ENCODE measurements around the gene ST13.
"Not testable (repeated sequence)": the region's sequence is repeated elsewhere in the genome, so short reads cannot be mapped to it uniquely, and the experiment has no call there.

The ST13 gene

DNA sequence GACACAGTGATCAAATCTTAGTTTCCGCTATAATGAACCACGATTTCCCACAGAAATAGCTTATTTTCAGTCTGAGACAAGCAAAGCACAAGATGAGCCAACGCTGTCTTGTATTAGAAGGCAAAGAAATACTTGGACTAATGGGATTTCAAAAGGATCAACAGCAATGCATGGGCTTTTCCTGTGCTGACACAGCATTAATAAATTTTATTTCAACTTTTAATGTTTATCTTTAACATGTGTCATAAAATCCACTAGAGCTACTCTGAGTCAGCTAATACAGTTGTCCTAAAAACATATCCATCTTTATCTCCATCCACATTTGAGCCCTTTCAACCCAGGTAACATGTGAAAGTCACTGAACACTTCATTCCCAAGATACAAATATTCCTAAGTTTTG is 21.8 kb downstream of the ST13 start:
- DNase-seq = no peak

DNA sequence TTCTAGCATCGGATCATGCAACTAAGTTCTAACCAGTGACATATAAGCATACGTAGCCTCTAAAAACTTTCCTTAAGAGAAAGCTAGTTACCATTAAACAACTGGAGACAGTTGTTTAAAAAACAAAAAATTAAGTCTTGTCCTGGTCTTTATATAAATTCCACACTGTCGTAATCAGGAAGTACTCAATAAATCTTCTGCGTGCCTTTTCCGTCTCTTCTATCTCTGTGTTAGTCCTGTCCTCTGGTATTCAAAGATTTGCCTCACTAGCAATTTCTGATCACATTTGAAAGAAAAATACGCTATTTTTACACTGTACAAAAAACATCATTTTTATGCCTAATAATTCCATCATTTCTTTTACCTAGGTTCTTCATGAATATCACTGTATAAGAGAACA is 27.3 kb downstream of the ST13 start:
- DNase-seq = no peak

DNA sequence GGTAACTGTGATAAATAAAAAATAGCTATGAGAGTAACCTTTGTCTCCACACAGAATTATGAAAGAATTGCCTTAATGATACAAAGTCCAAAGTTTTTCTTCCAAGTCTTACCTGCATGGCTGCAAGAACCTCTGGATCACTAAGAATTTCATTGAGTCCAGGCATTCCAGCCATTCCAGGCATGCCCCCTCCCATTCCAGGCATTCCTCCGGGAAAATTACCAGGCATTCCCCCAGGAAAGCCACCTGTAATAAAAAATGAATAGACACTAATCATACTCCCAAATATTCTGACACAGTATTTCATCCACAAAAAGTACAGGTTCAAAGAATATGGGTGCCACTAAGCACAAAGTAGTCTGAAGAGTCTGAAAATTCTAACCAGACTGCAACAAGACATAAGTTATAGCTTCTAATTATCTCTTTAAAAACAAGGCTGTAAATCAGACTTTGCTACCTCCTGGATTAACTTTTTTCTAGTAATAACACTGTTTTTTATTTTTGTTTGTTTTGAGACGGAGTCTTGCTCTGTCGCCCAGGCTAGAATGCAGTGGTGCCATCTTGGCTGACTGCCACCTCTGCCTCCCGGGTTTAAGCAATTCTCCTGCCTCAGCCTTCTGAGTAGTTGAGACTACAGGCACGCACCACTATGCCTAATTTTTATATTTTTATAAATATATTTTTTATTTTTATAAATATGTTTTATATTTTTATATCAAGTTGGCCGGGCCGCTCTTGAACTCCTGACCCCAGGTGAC is 29.3 kb downstream of the ST13 start:
- no peak for DNase-seq

DNA sequence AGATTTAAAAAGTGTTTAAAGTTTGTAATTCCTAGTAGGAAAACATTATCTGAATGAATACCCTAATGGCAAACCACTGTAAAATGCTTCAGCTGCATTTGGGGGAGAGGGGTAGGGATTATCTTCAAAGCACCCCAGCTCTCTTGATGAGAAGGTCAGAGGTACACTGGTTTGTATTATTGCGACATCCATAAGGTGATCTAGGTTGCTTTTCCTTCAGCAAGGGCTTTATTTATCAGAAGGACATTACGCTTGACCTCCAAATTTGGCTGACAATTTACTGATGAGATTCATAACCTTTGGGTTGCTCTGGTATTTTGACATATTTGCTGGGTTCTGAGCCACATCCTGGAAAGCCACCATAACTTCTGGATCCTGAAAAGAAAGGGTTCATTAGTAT is 30.1 kb downstream of the ST13 start:
- not testable (repeated sequence) for DNase-seq

DNA sequence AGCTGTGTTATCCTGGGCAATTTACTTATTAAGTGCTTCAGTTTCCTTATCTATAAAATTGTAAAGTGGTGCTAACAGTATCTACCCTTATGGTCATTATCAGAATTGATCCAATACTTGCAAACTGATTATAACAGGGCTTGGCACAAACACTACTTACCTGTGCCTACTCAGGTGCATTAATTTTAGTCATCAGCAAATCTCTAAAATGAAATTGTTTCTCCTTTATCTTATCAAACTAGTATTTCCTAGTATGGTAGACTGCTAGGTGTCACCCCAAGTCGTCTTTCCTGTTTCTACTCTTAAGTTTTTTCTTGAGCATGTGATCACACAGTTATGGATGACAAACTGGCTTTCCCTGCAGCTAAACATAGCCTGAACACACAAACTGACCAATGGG is 33.0 kb downstream of the ST13 start:
- DNase-seq = no peak

DNA sequence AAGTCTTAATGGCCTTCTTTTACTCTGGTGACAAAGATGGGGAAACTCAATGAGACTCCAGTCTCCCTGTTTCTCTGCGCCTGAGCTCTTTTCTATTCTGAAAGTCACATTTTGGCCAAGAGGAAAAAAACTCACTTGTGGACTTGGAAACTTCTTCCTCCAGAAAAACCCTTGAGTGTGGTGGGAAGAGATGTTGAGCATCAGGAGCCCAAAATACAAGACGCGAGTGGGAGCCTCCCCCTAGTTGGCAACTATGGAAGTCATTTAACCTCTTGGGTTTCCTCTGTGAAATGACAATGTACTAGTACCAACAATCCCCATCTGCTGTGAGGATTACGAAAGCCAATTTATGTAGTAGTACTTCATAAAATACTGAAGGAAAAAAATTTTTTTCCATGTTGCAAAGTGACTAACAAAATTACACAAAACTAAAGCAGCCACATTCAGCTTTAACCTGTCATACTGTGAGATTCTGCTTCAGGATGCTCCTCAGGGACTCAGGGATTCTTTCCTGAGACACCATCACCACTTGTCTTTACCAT is 36.8 kb downstream of the ST13 start:
- peak; percentile 27 to 42 for DNase-seq

DNA sequence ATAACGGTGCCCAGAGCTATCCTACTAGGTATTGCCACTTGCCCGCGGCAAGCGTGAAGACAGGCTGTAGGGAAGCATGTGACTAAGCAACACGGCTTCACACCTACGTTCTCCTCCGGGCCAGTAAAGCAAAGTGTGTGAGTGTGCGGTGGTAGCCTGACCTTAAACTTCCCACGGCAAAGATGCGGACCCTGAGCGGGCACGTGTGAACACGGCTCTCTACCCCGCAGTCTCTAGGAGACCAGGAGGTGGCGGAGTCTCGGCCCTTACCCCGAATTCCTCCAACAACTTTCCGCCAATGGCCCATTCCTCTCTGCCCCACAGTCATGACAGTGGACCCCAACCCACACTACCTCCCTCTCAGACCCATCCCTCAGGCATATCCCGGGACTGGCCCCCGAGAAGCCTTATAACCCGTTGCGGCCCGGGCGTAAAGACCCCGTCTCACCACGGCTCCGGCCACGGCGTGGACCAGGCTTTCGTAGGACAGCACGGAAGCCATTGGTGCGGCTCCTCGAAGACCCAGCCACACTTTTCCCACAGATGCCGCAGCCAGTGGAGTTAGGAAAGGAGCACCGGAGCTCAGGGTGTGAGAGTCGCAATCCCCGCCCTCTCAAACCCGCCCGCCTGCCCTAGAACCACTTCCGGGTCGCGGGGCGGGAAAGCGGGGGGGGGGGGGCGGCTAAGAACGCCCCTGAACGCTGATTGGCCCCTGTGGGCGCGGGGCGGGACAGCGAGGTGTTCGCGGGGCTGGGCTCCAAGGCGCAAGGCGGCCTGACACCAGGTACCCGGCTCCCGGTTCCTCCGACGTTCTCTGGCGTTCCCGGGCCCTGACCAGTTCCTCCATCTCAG is 37.5 kb downstream of the ST13 start, which contains the start of gene SLC25A17:
TSS of gene SLC25A17 (minus strand) at position 600 of the 852 bp plus-strand sequence. CDS start at position 502, 98 bp downstream.
- peak; percentile 76 to 84 for DNase-seq

DNA sequence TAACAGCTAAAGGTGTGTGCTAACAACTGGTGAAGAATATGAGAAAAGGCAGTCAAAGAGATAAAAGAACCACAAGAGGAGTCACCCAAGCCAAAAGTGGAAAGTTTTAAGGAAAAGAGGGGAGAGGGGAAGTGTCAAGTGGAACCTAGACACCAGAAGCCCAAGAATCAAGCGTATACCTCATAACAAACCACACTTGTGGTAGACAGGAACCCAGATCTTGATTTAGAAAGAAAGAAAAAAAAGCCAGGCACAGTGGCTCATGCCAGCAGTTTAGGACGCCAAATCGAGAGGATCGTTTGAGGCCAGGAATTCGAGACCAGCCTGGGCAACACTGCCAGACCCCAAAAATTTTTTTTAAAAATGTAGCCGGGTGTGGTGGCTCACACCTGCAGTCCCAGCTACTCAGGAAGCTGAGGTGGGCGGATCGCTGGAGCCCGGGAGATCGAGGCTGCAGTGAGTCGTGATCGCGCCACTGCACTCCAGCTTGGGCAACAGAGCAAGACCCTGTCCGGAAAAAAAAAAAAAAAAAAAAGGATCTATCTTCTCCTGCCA is 38.2 kb downstream of the ST13 start:
- peak in 1 of 2 experiments; percentile 14 for DNase-seq

DNA sequence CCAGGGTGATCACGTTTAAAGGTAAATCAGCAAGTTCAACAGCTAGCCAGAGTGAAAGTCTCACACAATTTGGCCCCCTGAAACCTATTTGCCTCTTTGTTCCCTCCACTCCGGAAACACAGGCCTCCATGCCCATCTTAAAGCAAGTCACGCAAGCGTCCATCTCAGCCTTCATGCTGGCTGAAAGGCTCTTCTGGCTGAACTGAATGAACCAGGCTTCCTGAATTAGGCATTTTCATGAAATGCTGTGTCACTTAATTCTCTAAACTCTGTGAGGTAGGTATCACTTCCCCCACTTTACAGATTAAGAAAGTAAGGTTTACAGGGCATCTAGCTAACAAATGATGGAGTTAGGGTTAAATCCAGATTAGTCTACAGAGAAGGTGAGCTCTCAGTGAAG is 38.7 kb downstream of the ST13 start:
- no peak for DNase-seq

DNA sequence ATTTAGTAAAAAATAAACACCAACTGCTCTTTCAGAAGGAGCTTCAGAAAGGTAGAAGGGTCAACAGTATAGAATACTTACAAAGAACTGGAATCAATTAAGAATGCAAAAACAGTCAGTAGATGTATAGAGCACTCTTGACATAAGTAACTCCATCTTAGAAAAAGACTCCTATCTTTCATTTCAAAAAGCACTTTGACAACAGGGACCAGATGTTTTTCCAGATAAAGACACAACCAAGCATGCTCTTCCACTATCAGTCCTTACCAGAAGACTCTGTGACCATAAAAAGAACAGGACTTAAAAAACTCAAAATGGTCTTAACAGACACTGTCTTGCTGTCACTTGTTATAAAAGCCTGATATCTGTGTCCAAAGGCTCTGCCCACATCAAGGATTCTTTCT is 42.5 kb downstream of the ST13 start:
- no peak for DNase-seq

DNA sequence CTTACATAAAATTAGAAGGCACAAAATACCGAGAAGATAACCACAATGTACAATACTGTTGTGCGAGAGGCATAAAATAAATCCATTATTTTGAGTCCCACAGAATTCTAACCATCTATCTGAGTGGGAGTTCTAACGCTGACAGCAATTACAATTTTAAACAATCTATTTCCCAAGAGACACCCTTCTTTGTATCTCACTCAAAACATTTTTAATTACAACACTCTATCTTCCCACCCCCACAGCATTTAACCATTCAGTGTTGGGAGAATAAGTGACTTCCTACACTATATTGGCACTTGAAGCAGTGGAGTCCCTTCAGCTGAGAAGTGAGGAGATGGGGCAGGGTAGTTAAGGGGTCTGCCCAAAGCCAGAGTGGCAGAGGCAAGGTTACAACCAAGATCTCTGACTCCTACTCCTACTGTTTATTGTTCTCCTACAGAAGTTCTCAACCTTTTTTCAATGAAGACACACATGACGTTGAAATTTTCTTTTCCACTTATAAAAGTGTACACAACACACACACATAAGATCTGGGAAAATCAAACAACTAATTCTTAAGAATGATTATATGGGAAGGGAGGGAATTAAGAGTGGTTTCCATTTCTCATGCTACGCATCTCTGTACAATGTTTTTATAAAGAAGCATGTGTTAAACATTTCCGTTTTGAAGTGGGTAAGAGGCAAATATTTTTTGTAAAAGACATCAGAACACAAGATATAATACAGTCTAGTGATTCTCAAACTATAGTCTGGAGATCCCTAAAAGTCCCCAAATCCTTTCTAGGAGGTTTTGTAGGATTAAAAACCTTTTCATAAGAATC is 48.2 kb downstream of the ST13 start:
- DNase-seq = no peak

DNA sequence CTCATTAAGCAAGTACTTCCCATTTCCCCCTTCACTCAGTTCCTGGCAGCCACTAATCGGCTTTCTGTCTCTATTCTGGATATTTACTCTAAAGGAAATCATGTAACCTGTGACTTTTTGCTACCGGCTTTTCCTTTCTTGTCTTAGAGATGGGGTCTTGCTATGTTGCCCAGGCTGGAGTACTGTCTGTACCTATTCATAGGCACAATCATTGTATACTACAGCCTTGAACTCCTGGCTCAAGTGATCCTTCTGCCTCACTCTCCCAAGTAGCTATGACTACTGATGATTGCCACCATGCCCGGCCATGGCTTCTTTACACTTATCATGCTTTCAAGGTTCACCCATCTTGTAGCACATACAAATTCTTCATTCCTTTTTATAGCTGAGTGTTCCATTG is 49.7 kb downstream of the ST13 start:
- DNase-seq = no peak

DNA sequence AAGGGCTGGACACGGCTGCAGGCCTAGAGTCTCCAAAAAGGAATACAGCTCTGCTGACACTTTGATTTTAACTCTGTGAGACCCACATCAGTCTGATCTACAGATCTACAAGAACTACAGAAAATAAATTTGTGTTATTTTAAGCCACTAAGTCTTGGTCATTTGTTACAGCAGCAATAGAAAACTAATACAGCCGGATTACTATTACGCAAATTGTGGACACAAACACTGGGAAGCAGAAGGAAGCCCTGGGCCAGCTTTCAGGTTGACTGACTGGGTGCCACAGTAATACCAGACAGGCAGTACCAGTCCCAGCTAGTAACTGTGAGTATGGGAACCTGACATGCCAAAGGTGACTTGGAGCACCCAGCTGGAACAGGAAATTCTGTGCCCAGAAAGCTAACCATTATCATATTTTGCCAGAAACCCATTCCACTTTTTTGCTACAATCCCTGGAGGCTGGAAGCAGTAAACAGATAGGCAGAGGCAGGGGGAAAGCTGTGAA is 50.7 kb downstream of the ST13 start:
- DNase-seq = no peak

DNA sequence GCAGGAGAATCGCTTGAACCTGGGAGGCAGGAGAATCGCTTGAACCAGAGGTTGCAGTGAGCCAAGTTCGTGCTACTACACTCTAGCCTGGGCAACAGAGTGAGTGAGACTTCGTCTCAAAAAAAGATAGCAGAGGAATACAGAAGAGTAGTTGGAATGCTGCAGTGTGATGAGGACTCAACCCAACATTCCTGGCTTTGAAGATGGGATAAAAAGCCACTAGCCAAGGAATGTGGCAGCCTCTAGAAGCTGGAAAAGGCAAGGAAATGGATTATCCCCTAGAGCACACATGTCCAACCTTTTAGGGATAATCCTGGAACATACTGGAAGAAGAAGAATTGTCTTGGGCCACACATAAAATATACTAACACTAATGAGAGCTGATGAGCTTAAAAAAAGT is 51.2 kb downstream of the ST13 start:
- DNase-seq = no peak

DNA sequence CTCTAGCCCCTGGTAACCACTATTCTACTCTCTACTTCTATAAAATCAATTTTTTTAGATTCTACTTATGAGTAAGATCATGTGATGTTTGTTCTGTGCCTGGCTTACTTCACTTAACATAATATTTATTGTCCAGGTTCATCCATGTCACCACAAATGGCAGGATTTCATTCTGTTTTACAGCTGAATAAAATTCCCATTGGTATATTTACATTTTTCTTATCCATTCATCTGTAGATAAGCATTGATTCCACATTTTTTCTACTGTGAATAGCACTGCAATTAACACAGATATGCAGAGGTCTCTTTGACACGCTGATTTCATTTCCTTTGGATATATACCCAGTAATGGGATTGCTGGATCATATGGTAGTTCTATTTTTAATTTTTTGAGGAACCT is 53.1 kb downstream of the ST13 start:
- DNase-seq = no peak

DNA sequence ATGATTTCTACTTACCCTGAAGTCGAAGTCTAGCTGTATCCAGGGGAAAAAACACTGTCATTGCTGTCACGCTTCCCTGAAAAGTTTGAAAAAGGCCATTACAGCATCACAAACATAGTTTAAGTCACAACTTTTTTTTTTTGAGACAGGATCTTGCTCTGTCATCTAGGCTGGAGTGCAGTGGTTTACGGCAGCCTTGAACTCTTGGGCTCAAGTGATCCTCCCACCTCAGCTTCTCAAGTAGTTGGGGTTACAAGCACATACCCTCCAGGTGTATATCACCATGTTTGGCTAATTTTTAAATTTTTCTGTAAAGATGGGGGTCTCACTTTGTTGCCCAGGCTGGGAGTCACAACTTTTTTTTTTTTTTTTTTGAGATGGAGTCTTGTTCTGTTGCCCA is 57.4 kb downstream of the ST13 start:
- no peak for DNase-seq

DNA sequence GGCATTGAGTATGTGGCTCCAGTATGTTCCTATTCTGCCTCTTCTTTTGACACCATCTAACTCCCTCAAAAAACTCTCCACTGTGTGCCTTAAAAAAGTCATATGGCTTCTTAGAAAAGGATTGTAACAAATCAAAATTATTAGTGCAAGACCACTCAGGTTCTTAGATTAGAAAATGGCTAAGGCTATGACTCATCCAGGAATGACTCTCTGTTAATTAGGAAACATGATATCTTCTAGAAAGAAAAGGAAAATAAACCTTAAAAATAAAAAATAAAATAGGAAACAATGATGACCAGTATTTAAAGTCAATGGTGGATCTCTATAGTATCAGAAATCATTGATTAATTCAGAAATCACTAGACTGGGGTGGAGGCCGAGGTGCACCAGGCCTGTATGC is 59.0 kb downstream of the ST13 start:
- no peak for DNase-seq

DNA sequence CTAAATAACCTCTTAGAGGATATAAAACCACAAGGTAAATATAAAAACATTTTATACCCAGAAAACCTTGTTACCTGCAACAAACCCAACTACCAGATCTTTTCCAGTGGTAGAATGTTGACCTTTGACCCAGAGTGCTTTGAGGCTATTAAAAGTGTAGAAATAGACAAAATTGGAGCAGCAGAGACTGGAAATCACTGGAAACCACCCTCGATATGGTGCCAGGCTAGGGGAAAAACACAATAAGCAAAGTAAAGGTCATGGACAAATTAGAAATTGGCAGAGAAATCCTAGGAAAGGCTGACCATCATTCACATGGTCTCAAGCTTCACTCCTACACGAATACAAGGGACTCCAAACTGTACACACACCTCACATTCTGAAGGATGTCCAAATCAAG is 64.0 kb downstream of the ST13 start:
- DNase-seq = no peak

DNA sequence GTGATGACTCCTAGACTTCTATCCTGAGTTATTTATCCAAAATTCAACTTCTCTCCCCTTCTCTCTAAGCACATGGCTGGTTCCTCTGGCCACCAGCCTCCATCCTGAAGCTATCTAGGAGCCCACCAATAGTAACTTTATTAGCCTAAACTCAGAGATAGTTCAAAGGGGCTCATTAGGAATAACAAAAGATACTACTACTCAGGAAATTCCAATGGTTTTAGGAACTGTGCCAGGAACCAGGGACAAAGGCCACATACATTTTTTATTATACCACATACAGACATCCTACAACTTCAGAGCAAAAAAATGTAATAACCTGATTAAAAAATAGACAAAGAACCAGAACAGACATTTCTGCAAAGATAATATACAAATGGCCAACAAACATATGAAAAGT is 65.2 kb downstream of the ST13 start:
- no peak for DNase-seq

DNA sequence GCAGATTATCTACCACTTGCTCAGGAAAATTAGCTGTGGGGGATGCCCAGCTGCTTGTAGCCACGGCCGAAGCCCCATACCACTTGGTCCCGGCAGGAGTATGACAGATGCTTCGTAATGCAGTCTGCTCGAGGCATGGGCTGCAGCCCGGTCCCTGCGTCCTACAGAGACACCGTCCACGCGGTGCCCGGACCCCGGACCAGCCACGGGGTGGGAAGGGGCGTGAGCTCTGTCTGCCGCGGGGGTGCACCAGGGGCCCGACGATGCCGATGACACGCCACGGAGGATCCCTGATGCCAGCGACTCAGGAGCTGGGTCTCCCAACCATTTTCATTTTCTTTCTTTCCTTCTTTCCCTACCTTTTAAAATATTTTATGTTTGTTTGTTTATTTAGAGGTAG is 67.3 kb downstream of the ST13 start:
- DNase-seq = no peak

DNA sequence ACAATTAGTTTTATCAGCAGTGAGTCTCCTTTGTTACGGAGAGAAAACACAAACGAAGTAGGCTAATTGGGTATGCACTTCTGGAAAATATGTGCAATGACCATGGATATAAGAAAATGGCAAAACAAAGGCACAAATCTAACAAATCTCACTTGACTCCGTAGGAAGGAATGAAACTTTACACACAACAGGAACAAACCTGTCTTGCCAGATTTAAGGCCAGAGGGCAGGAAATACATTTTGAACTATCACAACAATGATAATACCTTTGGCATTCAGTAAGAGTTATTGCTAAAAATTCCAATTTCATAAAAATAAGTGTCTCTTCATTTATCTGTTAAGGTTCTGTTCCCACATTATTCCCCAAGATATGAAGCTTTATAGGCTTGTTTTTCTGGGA is 73.9 kb downstream of the ST13 start:
- no peak for DNase-seq

DNA sequence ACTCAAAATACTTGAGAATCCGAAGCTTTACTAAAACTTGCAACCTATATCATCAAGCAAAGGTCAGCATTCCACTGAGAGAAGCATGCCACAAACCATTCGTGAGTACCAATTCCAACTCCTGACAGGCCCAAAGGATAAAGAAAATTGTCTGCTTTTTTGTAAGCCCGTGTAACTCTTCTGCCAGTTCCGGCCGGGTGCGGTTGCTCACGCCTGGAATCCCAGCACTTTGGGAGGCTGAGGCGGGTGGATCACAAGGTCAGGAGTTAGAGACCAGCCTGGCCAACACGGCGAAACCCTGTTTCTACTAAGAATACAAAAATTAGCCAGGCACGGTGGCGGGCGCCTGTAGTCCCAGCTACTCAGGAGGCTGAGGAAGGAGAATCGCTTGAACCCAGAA is 74.7 kb downstream of the ST13 start:
- not testable (repeated sequence) for DNase-seq

All from Kasumi-1 (cell line).